Smooth muscle cell of trachea (primary cell): Measurements from ENCODE around the gene CBY3. TPM values are rescaled to one million over a fixed set of nuclear protein-coding genes. Genes with fewer than 3 reads are reported as not detected.

ENCODE experiments used
- total RNA-seq: library from RNA; depleted of rRNA; stranded (reverse); fragments of >200 nt; gene quantifications from 2 replicates; pipeline ENCODE4 v1.2.1, GENCODE V29; 2014

Gene CBY3
- not detected in 2 replicates for total RNA-seq

GRCh38 chr5:179680780-179681401 is at the start of gene CBY3:
Gene CBY3 (minus strand): TSS chr5:179681034. CDS start chr5:179680918, 116 bp downstream.

GRCh38 chr5:179698935-179699615 is 18.2 kb upstream of the CBY3 start, which contains the start of gene CANX:
Gene CANX (plus strand): TSS chr5:179698967. CDS start chr5:179705682, 6,715 bp downstream.

Other genes with a start within 250 kb of the CBY3 start
- 52.5 and 57.6 TPM in 2 replicates for gene RUFY1, start 130.5 kb downstream of the CBY3 start, total RNA-seq
- gene HNRNPH1, start 57.4 kb downstream of the CBY3 start, total RNA-seq = 371 and 686 TPM in 2 replicates
- gene CANX, start 17.9 kb upstream of the CBY3 start, total RNA-seq = 606 and 677 TPM in 2 replicates
- 7.0 and 8.6 TPM in 2 replicates for gene MAML1, start 51.8 kb upstream of the CBY3 start, total RNA-seq
- gene LTC4S, start 113.0 kb upstream of the CBY3 start, total RNA-seq = 1.3 TPM in 1 of 2 replicates, not detected in the other
- gene MGAT4B, start 125.8 kb upstream of the CBY3 start, total RNA-seq = 180 and 230 TPM in 2 replicates
- gene SQSTM1, start 139.9 kb upstream of the CBY3 start, total RNA-seq = 1,147 and 2,519 TPM in 2 replicates
- gene MRNIP, start 177.8 kb upstream of the CBY3 start, total RNA-seq = 21.2 and 23.0 TPM in 2 replicates
- 56.4 and 93.0 TPM in 2 replicates for gene TBC1D9B, start 226.9 kb upstream of the CBY3 start, total RNA-seq